ENCODE results near the gene PKNOX2. TPM values are rescaled to one million over a fixed set of nuclear protein-coding genes. Genes with fewer than 3 reads are reported as not detected.

The PKNOX2 gene
- total RNA-seq, 3 donors from 2014 or later (not counting 1 experiment from before 2014, with no cell fraction given): not detected

DNA sequence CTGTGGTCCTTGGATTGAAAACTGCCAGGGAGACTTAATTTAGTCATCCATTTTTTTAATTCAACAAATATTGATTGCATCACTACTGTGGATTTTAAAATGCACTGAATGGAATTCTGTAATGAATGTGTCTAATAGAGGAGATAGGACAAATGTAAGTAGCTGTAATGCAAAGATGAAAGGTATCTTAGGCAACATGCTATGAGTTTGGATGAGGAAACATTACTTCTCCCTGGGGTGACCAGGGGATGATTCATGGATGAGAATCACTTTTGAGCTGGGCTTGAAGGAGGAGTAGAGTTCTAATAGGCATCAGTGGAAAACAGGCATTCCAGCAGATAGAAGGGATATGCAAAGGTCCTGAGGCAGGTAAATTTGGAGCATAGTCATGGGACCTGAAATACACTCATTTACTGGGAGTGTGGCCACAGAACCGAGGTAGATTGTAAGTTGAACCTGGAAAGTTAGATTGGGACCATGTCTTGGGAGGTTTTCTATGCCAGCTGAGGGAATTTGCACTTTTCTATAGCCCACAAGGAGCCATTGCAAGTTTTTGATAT, 43.4 kb downstream of the PKNOX2 start:
- Histone ChIP-seq H3K27me3 (ENCODE audit: control insufficient read depth, insufficient read depth, low read length) (no peaks in the 10 kb centered on the region), H3K4me3 (ENCODE audit: low read length) (no peak overlapping the region), H3K36me3 (ENCODE audit: control insufficient read depth, insufficient read depth, low read length) (no peaks in the 10 kb centered on the region), H3K9me3 (ENCODE audit: control insufficient read depth, insufficient read depth, low read length) (no peaks in the 10 kb centered on the region), H3K4me1 (ENCODE audit: control insufficient read depth, insufficient read depth, low read length) (no peaks in the 10 kb centered on the region), H3K27ac (ENCODE audit: low read length) (no peak overlapping the region)
- WGBS (ENCODE audit: insufficient coverage): no CpG with 5 or more reads among the region's 1 CpG
- no peak for ATAC-seq
- H3K27me3 Mint-ChIP-seq (ENCODE audit: low read depth in 2 of 2): peaks cover 0 to 7% of the 10 kb centered on the region in 2 donors
- TF ChIP-seq CTCF (IDR thresholded peaks at IDR 0.05): no peak
- no peaks in the 10 kb centered on the region for H3K36me3 Mint-ChIP-seq
- no peak overlapping the region for H3K27ac Mint-ChIP-seq
- intact Hi-C loops (cut with micrococcal nuclease): no loop called here
- H3K4me1 Mint-ChIP-seq: no peaks in the 10 kb centered on the region
- H3K4me3 Mint-ChIP-seq: no peak overlapping the region
- no peaks in the 10 kb centered on the region for H3K9me3 Mint-ChIP-seq
- DNase-seq: no peak

DNA sequence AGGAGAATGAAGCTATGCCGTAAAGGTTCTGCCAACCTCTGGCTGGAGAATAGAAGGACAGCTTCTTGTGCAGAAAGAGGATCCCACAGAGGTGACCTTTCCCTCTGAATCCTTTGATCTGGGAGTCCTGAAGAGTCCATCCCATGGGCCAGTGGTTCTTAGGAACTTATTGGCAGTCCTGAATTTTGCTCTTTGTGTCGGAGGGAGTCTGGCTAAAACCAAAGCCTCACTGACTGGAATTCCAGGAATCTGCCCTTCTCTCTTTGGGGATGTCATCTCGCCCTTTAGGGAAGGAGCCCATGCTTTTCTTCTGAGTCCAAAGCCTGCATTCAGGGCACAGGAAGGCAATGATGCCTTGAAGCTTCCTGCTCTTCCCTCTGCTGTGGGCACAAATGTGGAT, 45.5 kb downstream of the PKNOX2 start:
- Mint-ChIP-seq H3K4me1 (no peaks in the 10 kb centered on the region), H3K4me3 (no peak overlapping the region), H3K27me3 (ENCODE audit: low read depth in 2 of 2) (peaks cover 0 to 7% of the 10 kb centered on the region in 2 donors), H3K27ac (no peak overlapping the region), H3K9me3 (no peaks in the 10 kb centered on the region), H3K36me3 (no peaks in the 10 kb centered on the region)
- 93% methylated on average over 3 of the region's 3 CpGs for WGBS (ENCODE audit: insufficient coverage)
- H3K27me3 ChIP-seq (ENCODE audit: control insufficient read depth, insufficient read depth, low read length): no peaks in the 10 kb centered on the region
- ATAC-seq (no peak), DNase-seq (no peak)
- H3K27ac ChIP-seq (ENCODE audit: low read length): no peak overlapping the region
- no peaks in the 10 kb centered on the region for H3K4me1 ChIP-seq (ENCODE audit: control insufficient read depth, insufficient read depth, low read length)
- no peaks in the 10 kb centered on the region for H3K36me3 ChIP-seq (ENCODE audit: control insufficient read depth, insufficient read depth, low read length)
- no peak overlapping the region for H3K4me3 ChIP-seq (ENCODE audit: low read length)
- TF ChIP-seq CTCF (IDR thresholded peaks at IDR 0.05): no peak
- intact Hi-C loops (cut with micrococcal nuclease): no loop called here
- no peaks in the 10 kb centered on the region for H3K9me3 ChIP-seq (ENCODE audit: control insufficient read depth, insufficient read depth, low read length)

GRCh38 chr11:125211191-125211947, 46.8 kb downstream of the PKNOX2 start:
- H3K9me3 Mint-ChIP-seq: no peaks in the 10 kb centered on the region
- intact Hi-C loops (cut with micrococcal nuclease): no loop called here
- no peak overlapping the region for H3K4me3 Mint-ChIP-seq
- H3K9me3 ChIP-seq (ENCODE audit: control insufficient read depth, insufficient read depth, low read length): no peaks in the 10 kb centered on the region
- H3K36me3 ChIP-seq (ENCODE audit: control insufficient read depth, insufficient read depth, low read length): no peaks in the 10 kb centered on the region
- no peaks in the 10 kb centered on the region for H3K4me1 ChIP-seq (ENCODE audit: control insufficient read depth, insufficient read depth, low read length)
- DNase-seq (no peak), ATAC-seq (no peak)
- no peaks in the 10 kb centered on the region for H3K27me3 ChIP-seq (ENCODE audit: control insufficient read depth, insufficient read depth, low read length)
- no peaks in the 10 kb centered on the region for H3K4me1 Mint-ChIP-seq
- peaks cover 0 to 3% of the 10 kb centered on the region in 2 donors for H3K27me3 Mint-ChIP-seq (ENCODE audit: low read depth in 2 of 2)
- WGBS (ENCODE audit: insufficient coverage): 75% methylated on average over 4 of the region's 5 CpGs
- H3K36me3 Mint-ChIP-seq: no peaks in the 10 kb centered on the region
- H3K4me3 ChIP-seq (ENCODE audit: low read length): no peak overlapping the region
- H3K27ac ChIP-seq (ENCODE audit: low read length): no peak overlapping the region
- no peak for TF ChIP-seq CTCF (IDR thresholded peaks at IDR 0.05)
- no peak overlapping the region for H3K27ac Mint-ChIP-seq

All from natural killer cell (primary cell).